ENCODE data around the gene EN1. TPM values are rescaled to one million over a fixed set of nuclear protein-coding genes. Genes with fewer than 3 reads are reported as not detected.

EN1 gene
- total and polyA plus RNA-seq, 2 of the 4 experiments (the other 2 are of a cell fraction), result not detected

- Histone ChIP-seq H4K8ac (ENCODE audit: low read depth in 2 of 2, low read length in 2 of 2) (no peak overlapping the region), H3K23ac (ENCODE audit: low read depth, low read length) (no peak overlapping the region), H3K4me2 (ENCODE audit: low read depth, low read length) (no peak overlapping the region), H3K9me1 (ENCODE audit: insufficient read depth, low read length) (no peaks in the 10 kb centered on the region), H4K91ac (ENCODE audit: insufficient read depth, low read depth, low read length) (no peak overlapping the region), H2BK5ac (ENCODE audit: low read depth, low read length, poor library complexity, severe bottlenecking) (no peak overlapping the region), H3K56ac (ENCODE audit: extremely low read depth, insufficient read depth, low read length) (no peak overlapping the region), H2AK9ac (replicated peaks; ENCODE audit: low read depth, low read length, poor library complexity) (no peak overlapping the region), H3K9ac (ENCODE audit: low read depth, low read length) (no peak overlapping the region), H2BK120ac (ENCODE audit: low read depth, low read length) (no peak overlapping the region), H3K79me1 (ENCODE audit: low read depth in 1 of 2, low read length in 2 of 2) (no peaks in the 10 kb centered on the region), H4K20me1 (ENCODE audit: insufficient read depth, low read length) (no peaks in the 10 kb centered on the region), H3K4ac (ENCODE audit: low read depth, low read length) (no peak overlapping the region), H4K5ac (ENCODE audit: low read depth, low read length) (no peak overlapping the region), H3K27me3 (ENCODE audit: control insufficient read depth, insufficient read depth, low read length) (peaks cover 90% of the 10 kb centered on the region), H3K36me3 (ENCODE audit: control insufficient read depth, insufficient read depth, low read length) (no peaks in the 10 kb centered on the region), H3K4me1 (ENCODE audit: control insufficient read depth, insufficient read depth, low read length) (no peaks in the 10 kb centered on the region), H2AK5ac (ENCODE audit: low read depth, low read length) (no peak overlapping the region), H2BK20ac (ENCODE audit: low read depth, low read length) (no peak overlapping the region), H3K14ac (replicated peaks; ENCODE audit: low read depth, low read length) (no peak overlapping the region), H3K9me3 (ENCODE audit: control insufficient read depth, insufficient read depth, low read length) (no peaks in the 10 kb centered on the region; the same call in 1 of the 2 replicates), H2BK15ac (ENCODE audit: low read depth, low read length) (no peak overlapping the region), H3K27ac (ENCODE audit: insufficient read depth, low read length) (no peak overlapping the region), H3K4me3 (ENCODE audit: insufficient read depth, low read depth, low read length) (no peak overlapping the region), H3K18ac (ENCODE audit: low read depth, low read length) (no peak overlapping the region), H2AFZ (replicated peaks; ENCODE audit: low read length, poor library complexity) (no peak overlapping the region)
- ChIA-PET POLR2A (ENCODE audit: unreplicated experiment) (no interaction called here), CTCF (no interaction called here)
- in situ Hi-C loops (cut with MboI; ENCODE audit: low sequenced_read_pairs), result no loop called here
- BruUV-seq (replicated peaks), result no TSS peak
- no peak for DNase-seq
- ATAC-seq (ENCODE audit: low read depth), result no peak
- no CpG with 5 or more reads among the region's 10 CpGs for WGBS, 2 experiments (ENCODE audit: extremely low coverage in 2 of 2, insufficient read length in 1 of 2)
- dilution Hi-C loops (cut with HindIII; ENCODE audit: low sequenced_read_pairs, unreplicated experiment), result no loop called here
- TF ChIP-seq CEBPB (IDR thresholded peaks at IDR 0.05; ENCODE audit: low read depth, low read length), result no peak
- TF ChIP-seq NFE2L2 (IDR thresholded peaks at IDR 0.05; ENCODE audit: low read depth, low read length), result no peak
- no peak for TF ChIP-seq RCOR1 (IDR thresholded peaks at IDR 0.05; ENCODE audit: insufficient replicate concordance, low read length)
- no peak for TF ChIP-seq CHD1 (IDR thresholded peaks at IDR 0.05; ENCODE audit: low read depth, low read length)
- TF ChIP-seq SMC3 (IDR thresholded peaks at IDR 0.05; ENCODE audit: low read depth, low read length), result no peak
- no peak for TF ChIP-seq FOS (IDR thresholded peaks at IDR 0.05; ENCODE audit: low read depth, low read length)
- no peak for TF ChIP-seq ELK1 (IDR thresholded peaks at IDR 0.05; ENCODE audit: borderline replicate concordance, low read depth, low read length)
- intact Hi-C loops (cut with micrococcal nuclease), result no loop called here
These were observed 3.8 kb downstream of the EN1 start for GRCh38 chr2:118843483-118844132.

All from IMR-90 (cell line).